Non-pigmented ciliary epithelial cell (primary cell): ENCODE measurements around the gene TMEM250.

Experiments used
- DNase-seq: peaks from one replicate; pipeline ENCODE4 v3.0.0-alpha.2; 2010; ENCODE audit warnings: low read depth

The TMEM250 gene

GRCh38 chr9:136132512-136133050 lies 13.9 kb upstream of the TMEM250 start:
- DNase-seq = no peak

GRCh38 chr9:136131629-136132511 lies 13.2 kb upstream of the TMEM250 start:
- no peak for DNase-seq

- no peak for DNase-seq
Observed at GRCh38 chr9:136129176-136129575, 10.5 kb upstream of the TMEM250 start.

GRCh38 chr9:136128436-136128835 lies 9.8 kb upstream of the TMEM250 start:
- DNase-seq = no peak

- no peak for DNase-seq
Observed at GRCh38 chr9:136127313-136127712, 8.6 kb upstream of the TMEM250 start.

- DNase-seq = no peak
Observed at GRCh38 chr9:136124976-136125692, 6.5 kb upstream of the TMEM250 start.

GRCh38 chr9:136122425-136123383 lies 4.0 kb upstream of the TMEM250 start:
- DNase-seq = no peak

- DNase-seq = no peak
Observed at GRCh38 chr9:136121801-136122200, 3.1 kb upstream of the TMEM250 start.

- DNase-seq = no peak
Observed at GRCh38 chr9:136120438-136120844, 1.8 kb upstream of the TMEM250 start.

- no peak for DNase-seq
Observed at GRCh38 chr9:136119883-136120393, 1.3 kb upstream of the TMEM250 start.

GRCh38 chr9:136119061-136119882 lies 597 bp upstream of the TMEM250 start:
- no peak for DNase-seq

- DNase-seq = no peak
Observed at GRCh38 chr9:136117916-136118319, 757 bp downstream of the TMEM250 start.

GRCh38 chr9:136117291-136117915 lies 1.3 kb downstream of the TMEM250 start:
- no peak for DNase-seq

GRCh38 chr9:136116360-136117098 lies 2.1 kb downstream of the TMEM250 start:
- no peak for DNase-seq

- DNase-seq = no peak
Observed at GRCh38 chr9:136115641-136116359, 2.9 kb downstream of the TMEM250 start.

- DNase-seq = no peak
Observed at GRCh38 chr9:136115206-136115605, 3.5 kb downstream of the TMEM250 start.

- no peak for DNase-seq
Observed at GRCh38 chr9:136114610-136115009, 4.1 kb downstream of the TMEM250 start.

- no peak for DNase-seq
Observed at GRCh38 chr9:136112541-136112940, 6.1 kb downstream of the TMEM250 start.

GRCh38 chr9:136111910-136112309 lies 6.8 kb downstream of the TMEM250 start:
- no peak for DNase-seq
